Measurements from ENCODE around the gene MRPL9. TPM values are rescaled to one million over a fixed set of nuclear protein-coding genes. Genes with fewer than 3 reads are reported as not detected.
A peak's percentile ranks its signal among the peaks of the same experiment; 100 is the strongest.

Gene MRPL9
- total and polyA plus RNA-seq, 10 of the 15 experiments (the other 5 are each of a cell fraction or from before 2014, with no cell fraction given), result 35.7 to 161 (median 110) TPM

- H3K9me3 ChIP-seq (replicated peaks; ENCODE audit: control insufficient read depth, insufficient read depth, low read length), result no peaks in the 10 kb centered on the region
- H3K4me1 ChIP-seq (ENCODE audit: control insufficient read depth, insufficient read depth, low read length), result peaks cover 2% of the 10 kb centered on the region
- no peak overlapping the region for H3K9ac ChIP-seq (ENCODE audit: control insufficient read depth, insufficient read depth, low read length)
- POLR2A ChIA-PET, result no interaction called here
- H4K20me1 ChIP-seq (ENCODE audit: control insufficient read depth, insufficient read depth), result no peaks in the 10 kb centered on the region
- SMC1A ChIA-PET (ENCODE audit: uncharacterized antibody, unreplicated experiment), result interaction anchor here (0.8 to 1.2 kb wide), 3 partner anchors 16 to 20 kb away, joined by 3 read pairs; no protein-coding TSS in a partner anchor
- RAD21 ChIA-PET (ENCODE audit: unreplicated experiment), result no interaction called here
- no peak overlapping the region for H3K27ac ChIP-seq (ENCODE audit: control insufficient read depth, insufficient read depth)
- DNase-seq (ENCODE audit: low read depth, low spot score), result no peak
- CTCF ChIA-PET, result no interaction called here
- H3K79me2 ChIP-seq (ENCODE audit: control insufficient read depth, insufficient read depth, low read length), result no peaks in the 10 kb centered on the region
- in situ Hi-C loops (cut with MboI) (no loop called here), intact Hi-C loops (cut with micrococcal nuclease; ENCODE audit: unreplicated experiment) (loop anchor here (10.0 kb wide), 1 partner anchor 120 kb away; the partner anchor contains the start of genes C2CD4D and RORC)
- 39% methylated on average over 9 of the region's 10 CpGs for WGBS (ENCODE audit: insufficient coverage, insufficient replicate concordance, low lambda C conversion rate, missing lambda C conversion rate)
- TF ChIP-seq IRF3 (IDR thresholded peaks at IDR 0.05) (no peak), REST (IDR thresholded peaks at IDR 0.05; ENCODE audit: low read depth, low read length) (peak; percentile 45; the same call in 1 of the 2 replicates), E4F1 (IDR thresholded peaks at IDR 0.05; ENCODE audit: borderline replicate concordance, partially characterized antibody) (no peak)
- no TSS peak for BruUV-seq (replicated peaks)
- no peak overlapping the region for H2AFZ ChIP-seq (ENCODE audit: control insufficient read depth, low read depth, low read length)
- no peaks in the 10 kb centered on the region for H3K36me3 ChIP-seq (ENCODE audit: control insufficient read depth in 2 of 2, insufficient read depth in 2 of 2, low read length in 1 of 2)
- no peak for ATAC-seq
- no peak for FAIRE-seq
- H3K4me2 ChIP-seq (ENCODE audit: control insufficient read depth, insufficient read depth), result no peak overlapping the region
- no peak overlapping the region for H3K4me3 ChIP-seq
- peaks cover 0 to 9% of the 10 kb centered on the region in 2 experiments; a peak in 2 of 4 replicates for H3K27me3 ChIP-seq (replicated peaks in 1 of 2; ENCODE audit: control insufficient read depth in 2 of 2, insufficient read depth in 2 of 2, low read length in 1 of 2)
These were observed 48.2 kb downstream of the MRPL9 start for GRCh38 chr1:151714820-151715725.

Data from GM12878 (cell line).